Liver (tissue), 9 donors: ENCODE data around the gene SLCO6A1. TPM values are rescaled to one million over a fixed set of nuclear protein-coding genes. Genes with fewer than 3 reads are reported as not detected.

Experiments used
- DNase-seq: peaks from one replicate; pipeline ENCODE4 v3.0.0-alpha.2; 2017; ENCODE audit warnings: low spot score
- H3K27ac ChIP-seq, 2 donors: one replicate each; pipeline ENCODE4 v1.7.0; 2013; ENCODE audit warnings: inconsistent platforms in 2 of 2, low read length in 2 of 2, control low read depth in 1 of 2, low read depth in 1 of 2, mild to moderate bottlenecking in 1 of 2
- H3K27me3 ChIP-seq, 4 donors: one replicate each; pipeline versions ENCODE4 v1.6.1 to v1.7.0; 2013; ENCODE audit warnings: low read length in 3 of 4, inconsistent platforms in 1 of 4, mild to moderate bottlenecking in 1 of 4, moderate library complexity in 1 of 4; ENCODE audit not compliant: control insufficient read depth in 4 of 4, insufficient read depth in 4 of 4
- H3K36me3 ChIP-seq, 4 donors: one replicate each; pipeline versions ENCODE4 v1.6.1 to v1.7.0; 2013; ENCODE audit warnings: low read length in 3 of 4, mild to moderate bottlenecking in 3 of 4, low read depth in 1 of 4, moderate library complexity in 1 of 4; ENCODE audit not compliant: control insufficient read depth in 4 of 4, insufficient read depth in 3 of 4
- H3K4me1 ChIP-seq, 4 donors: one replicate each; pipeline versions ENCODE4 v1.6.1 to v1.7.0; 2013; ENCODE audit warnings: low read length in 3 of 4, mild to moderate bottlenecking in 3 of 4, moderate library complexity in 1 of 4; ENCODE audit not compliant: control insufficient read depth in 4 of 4, insufficient read depth in 4 of 4
- H3K4me3 ChIP-seq, 3 donors: one replicate each; pipeline versions ENCODE4 v1.6.1 to v1.7.0; 2013; ENCODE audit warnings: low read length in 3 of 3, control low read depth in 1 of 3, low read depth in 1 of 3, mild to moderate bottlenecking in 1 of 3
- H3K9ac ChIP-seq, 2 donors: one replicate each; pipeline ENCODE4 v1.7.0; 2013; ENCODE audit warnings: low read length in 2 of 2, mild to moderate bottlenecking in 2 of 2, moderate library complexity in 2 of 2, control low read depth in 1 of 2, low read depth in 1 of 2
- H3K9me3 ChIP-seq, 4 donors: one replicate each; pipeline versions ENCODE4 v1.6.1 to v1.7.0; 2013; ENCODE audit warnings: low read length in 3 of 4; ENCODE audit not compliant: control insufficient read depth in 4 of 4
- ATF3 ChIP-seq: IDR thresholded peaks from 2 replicates; pipeline ENCODE4 v1.6.1; 2016; ENCODE audit warnings: antibody characterized with exemption
- EGR1 ChIP-seq, 2 donors: IDR thresholded peaks; 2 replicates each; pipeline ENCODE4 v1.6.1; 2016 to 2018; ENCODE audit warnings: antibody characterized with exemption in 2 of 2, low read depth in 2 of 2
- FOXA2 ChIP-seq: IDR thresholded peaks from 2 replicates; pipeline ENCODE4 v1.6.1; 2016; ENCODE audit warnings: antibody characterized with exemption
- HNF4G ChIP-seq: IDR thresholded peaks from 2 replicates; pipeline ENCODE4 v1.6.1; 2016; ENCODE audit warnings: antibody characterized with exemption
- JUND ChIP-seq, 2 donors: IDR thresholded peaks; 2 replicates each; pipeline ENCODE4 v1.6.1; 2016; ENCODE audit warnings: antibody characterized with exemption in 2 of 2
- MAX ChIP-seq: IDR thresholded peaks from 2 replicates; pipeline ENCODE4 v1.6.1; 2016; ENCODE audit warnings: antibody characterized with exemption
- NR2F2 ChIP-seq: IDR thresholded peaks from 2 replicates; pipeline ENCODE4 v1.6.1; 2016; ENCODE audit warnings: antibody characterized with exemption
- RAD21 ChIP-seq, 2 donors: IDR thresholded peaks; 2 replicates each; pipeline ENCODE4 v1.6.1; 2016; ENCODE audit warnings: antibody characterized with exemption in 2 of 2, mild to moderate bottlenecking in 2 of 2
- RXRA ChIP-seq, 2 donors: IDR thresholded peaks; 2 replicates each; pipeline ENCODE4 v1.6.1; 2017 to 2018; ENCODE audit warnings: antibody characterized with exemption in 2 of 2, mild to moderate bottlenecking in 1 of 2
- SP1 ChIP-seq: IDR thresholded peaks from 2 replicates; pipeline ENCODE4 v1.6.1; 2018; ENCODE audit warnings: antibody characterized with exemption, mild to moderate bottlenecking
- WGBS: extraction: QIAGEN DNeasy Blood & Tissue Kit; methylation state at CpG from one replicate; pipeline ENCODE4 v1.1.7; 2013; 5-methylcytosine and 5-hydroxymethylcytosine counted together
- polyA plus RNA-seq, 2 donors: library from polyadenylated mRNA; stranded (reverse) in 1 of 2; unstranded in 1 of 2; fragments of 200-250 nt in 1 of 2; fragments of >200 nt in 1 of 2; fragmentation: Nextera tagmentation in 1 of 2; extraction: Ambion mirVana in 1 of 2; gene quantifications; one replicate each; pipeline versions ENCODE4 v1.2.1 to v1.2.3, GENCODE V29; 2013 to 2015
- total RNA-seq, 2 donors: library from RNA; depleted of rRNA; stranded (reverse); fragments of >200 nt; gene quantifications; one replicate each; pipeline ENCODE4 v1.2.3, GENCODE V29; 2014
- TF ChIP-seq, protein P1 (sequence below): IDR thresholded peaks from 2 replicates; pipeline ENCODE4 v1.6.1; 2016; ENCODE audit warnings: antibody characterized with exemption, mild to moderate bottlenecking
- TF ChIP-seq, protein P2 (sequence below): fragments of 150-350 bp; IDR thresholded peaks from 2 replicates; pipeline ENCODE4 v1.5.1; 2017; ENCODE audit warnings: improper control_type of control experiment, low read depth, low read length; ENCODE audit not compliant: missing input control
- donor health status: healthy.
- donor health status: healthy.
- donor health status: healthy.
- donor health status: healthy.
- donor health status: healthy.

The SLCO6A1 gene
- total and polyA plus RNA-seq, 4 donors = not detected

DNA sequence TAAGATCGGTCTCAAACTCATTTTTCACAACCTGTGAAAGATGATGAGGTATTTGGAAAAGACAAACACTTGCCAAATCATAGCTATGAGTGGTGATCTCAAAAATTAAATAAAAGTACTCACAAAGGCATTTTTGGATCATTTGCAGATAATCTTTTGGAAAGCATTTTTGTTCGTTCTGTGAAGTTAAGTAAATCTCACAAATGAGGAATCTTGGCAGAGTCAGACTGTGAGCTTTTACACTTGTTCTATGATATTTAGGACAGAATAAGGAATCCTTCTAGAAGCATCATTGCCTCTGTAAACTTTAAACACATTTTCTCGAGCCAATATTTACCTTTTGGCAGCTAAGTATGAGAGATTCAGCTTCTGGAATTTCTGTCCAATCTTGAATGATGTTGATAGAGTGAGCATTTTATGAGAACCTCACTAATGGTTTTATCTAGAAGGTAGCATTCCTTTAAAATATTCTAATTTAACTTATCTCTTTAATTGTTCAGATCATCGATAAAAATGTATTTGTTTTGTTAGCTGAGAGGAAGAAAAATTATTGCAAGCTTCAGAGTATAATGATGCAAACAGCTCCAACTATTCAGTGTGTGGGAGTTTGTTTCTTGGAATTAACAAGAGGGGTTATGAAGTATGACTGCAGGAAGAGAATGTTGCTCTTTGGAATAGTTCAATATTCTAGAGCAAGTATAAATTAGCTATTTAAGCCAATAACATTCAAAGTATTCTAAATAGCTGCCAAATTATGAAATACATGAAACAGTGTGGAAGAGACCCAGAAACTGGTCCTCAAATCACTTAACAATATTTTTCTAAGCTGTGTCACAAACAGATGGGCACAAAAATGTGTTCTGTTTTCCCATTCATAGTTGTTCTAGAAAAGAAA is 48.6 kb upstream of the SLCO6A1 start:
- Histone ChIP-seq H3K9me3 (peaks cover 0 to 1% (median 0%) of the 10 kb centered on the region in 4 donors), H3K4me1 (no peaks in the 10 kb centered on the region), H3K27ac (no peak overlapping the region), H3K9ac (no peak overlapping the region), H3K36me3 (no peaks in the 10 kb centered on the region), H3K27me3 (no peaks in the 10 kb centered on the region), H3K4me3 (no peak overlapping the region)
- no peak for TF ChIP-seq EGR1 (IDR thresholded peaks at IDR 0.05; ENCODE audit: low read depth in 2 of 2)
- no peak for TF ChIP-seq RXRA (IDR thresholded peaks at IDR 0.05)
- TF ChIP-seq JUND (IDR thresholded peaks at IDR 0.05) = no peak
- TF ChIP-seq SP1 = no peak
- no peak for TF ChIP-seq HNF4G
- TF ChIP-seq FOXA2 = no peak
- TF ChIP-seq NR2F2 = no peak
- no peak for TF ChIP-seq ATF3
- no peak for DNase-seq
- 65% methylated on average over 4 of the region's 4 CpGs for WGBS

DNA sequence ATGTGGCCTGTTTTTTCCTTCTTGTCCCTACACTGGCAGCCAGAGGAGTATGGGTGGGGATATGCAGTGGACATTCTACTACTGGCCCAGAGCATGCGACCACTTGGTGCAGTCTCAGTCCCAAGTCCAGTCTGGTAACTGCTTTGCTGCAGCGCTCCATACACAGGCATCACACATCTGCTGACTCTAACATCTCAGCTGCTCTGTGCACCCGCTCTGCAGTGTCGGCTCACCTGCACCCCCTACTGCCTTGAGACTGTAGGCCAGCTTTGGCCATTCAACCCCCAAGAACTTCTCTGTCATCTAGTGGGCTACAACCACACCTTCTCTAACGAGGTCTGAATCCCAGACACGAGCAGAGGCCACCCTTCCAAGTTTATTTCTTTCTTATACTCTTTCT is 46.4 kb upstream of the SLCO6A1 start:
- Histone ChIP-seq H3K9ac (no peak overlapping the region), H3K4me1 (no peaks in the 10 kb centered on the region), H3K27me3 (no peaks in the 10 kb centered on the region), H3K27ac (no peak overlapping the region), H3K36me3 (no peaks in the 10 kb centered on the region), H3K4me3 (no peak overlapping the region), H3K9me3 (peaks cover 0 to 1% (median 0%) of the 10 kb centered on the region in 4 donors)
- no peak for TF ChIP-seq FOXA2
- no peak for TF ChIP-seq HNF4G
- no peak for TF ChIP-seq NR2F2
- no peak for TF ChIP-seq ATF3
- TF ChIP-seq, protein P1, sequence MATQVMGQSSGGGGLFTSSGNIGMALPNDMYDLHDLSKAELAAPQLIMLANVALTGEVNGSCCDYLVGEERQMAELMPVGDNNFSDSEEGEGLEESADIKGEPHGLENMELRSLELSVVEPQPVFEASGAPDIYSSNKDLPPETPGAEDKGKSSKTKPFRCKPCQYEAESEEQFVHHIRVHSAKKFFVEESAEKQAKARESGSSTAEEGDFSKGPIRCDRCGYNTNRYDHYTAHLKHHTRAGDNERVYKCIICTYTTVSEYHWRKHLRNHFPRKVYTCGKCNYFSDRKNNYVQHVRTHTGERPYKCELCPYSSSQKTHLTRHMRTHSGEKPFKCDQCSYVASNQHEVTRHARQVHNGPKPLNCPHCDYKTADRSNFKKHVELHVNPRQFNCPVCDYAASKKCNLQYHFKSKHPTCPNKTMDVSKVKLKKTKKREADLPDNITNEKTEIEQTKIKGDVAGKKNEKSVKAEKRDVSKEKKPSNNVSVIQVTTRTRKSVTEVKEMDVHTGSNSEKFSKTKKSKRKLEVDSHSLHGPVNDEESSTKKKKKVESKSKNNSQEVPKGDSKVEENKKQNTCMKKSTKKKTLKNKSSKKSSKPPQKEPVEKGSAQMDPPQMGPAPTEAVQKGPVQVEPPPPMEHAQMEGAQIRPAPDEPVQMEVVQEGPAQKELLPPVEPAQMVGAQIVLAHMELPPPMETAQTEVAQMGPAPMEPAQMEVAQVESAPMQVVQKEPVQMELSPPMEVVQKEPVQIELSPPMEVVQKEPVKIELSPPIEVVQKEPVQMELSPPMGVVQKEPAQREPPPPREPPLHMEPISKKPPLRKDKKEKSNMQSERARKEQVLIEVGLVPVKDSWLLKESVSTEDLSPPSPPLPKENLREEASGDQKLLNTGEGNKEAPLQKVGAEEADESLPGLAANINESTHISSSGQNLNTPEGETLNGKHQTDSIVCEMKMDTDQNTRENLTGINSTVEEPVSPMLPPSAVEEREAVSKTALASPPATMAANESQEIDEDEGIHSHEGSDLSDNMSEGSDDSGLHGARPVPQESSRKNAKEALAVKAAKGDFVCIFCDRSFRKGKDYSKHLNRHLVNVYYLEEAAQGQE = no peak
- TF ChIP-seq RAD21 (IDR thresholded peaks at IDR 0.05) = peak; percentile 41 to 75
- no peak for TF ChIP-seq MAX
- TF ChIP-seq, protein P2, sequence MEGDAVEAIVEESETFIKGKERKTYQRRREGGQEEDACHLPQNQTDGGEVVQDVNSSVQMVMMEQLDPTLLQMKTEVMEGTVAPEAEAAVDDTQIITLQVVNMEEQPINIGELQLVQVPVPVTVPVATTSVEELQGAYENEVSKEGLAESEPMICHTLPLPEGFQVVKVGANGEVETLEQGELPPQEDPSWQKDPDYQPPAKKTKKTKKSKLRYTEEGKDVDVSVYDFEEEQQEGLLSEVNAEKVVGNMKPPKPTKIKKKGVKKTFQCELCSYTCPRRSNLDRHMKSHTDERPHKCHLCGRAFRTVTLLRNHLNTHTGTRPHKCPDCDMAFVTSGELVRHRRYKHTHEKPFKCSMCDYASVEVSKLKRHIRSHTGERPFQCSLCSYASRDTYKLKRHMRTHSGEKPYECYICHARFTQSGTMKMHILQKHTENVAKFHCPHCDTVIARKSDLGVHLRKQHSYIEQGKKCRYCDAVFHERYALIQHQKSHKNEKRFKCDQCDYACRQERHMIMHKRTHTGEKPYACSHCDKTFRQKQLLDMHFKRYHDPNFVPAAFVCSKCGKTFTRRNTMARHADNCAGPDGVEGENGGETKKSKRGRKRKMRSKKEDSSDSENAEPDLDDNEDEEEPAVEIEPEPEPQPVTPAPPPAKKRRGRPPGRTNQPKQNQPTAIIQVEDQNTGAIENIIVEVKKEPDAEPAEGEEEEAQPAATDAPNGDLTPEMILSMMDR = peak; percentile 22
- WGBS = 40% methylated on average over 6 of the region's 6 CpGs
- DNase-seq = peak; percentile 44
